ENCODE results near the gene KLHL29. TPM values are rescaled to one million over a fixed set of nuclear protein-coding genes. Genes with fewer than 3 reads are reported as not detected.

KLHL29 gene
- total and polyA plus RNA-seq, 2 experiments from 2014 or later, result 3.8 to 9.9 TPM

DNA sequence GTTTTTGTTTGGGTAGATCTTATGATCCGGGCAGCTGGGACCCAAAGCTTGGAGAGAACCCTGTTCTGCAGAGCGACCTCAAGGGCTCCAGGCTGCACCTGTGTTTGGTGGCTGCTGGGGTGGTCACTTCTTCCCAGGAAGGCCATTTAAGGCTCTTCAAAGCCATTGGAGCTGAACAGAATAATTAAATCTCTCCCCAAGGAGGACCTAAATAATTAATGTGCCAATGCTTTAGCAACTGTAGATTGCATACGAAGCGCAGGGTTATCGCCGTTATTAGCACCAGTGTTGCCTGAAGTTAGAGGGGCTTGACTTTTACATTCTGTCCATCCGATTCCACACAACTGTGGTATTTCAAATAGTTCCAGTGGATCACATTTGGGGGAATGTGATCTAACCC lies 290.5 kb downstream of the KLHL29 start:
- H3K27ac ChIP-seq, result no peak overlapping the region
- no peaks in the 10 kb centered on the region for H3K9me3 ChIP-seq (ENCODE audit: low read depth)
- DNase-seq (ENCODE audit: low spot score), result no peak
- H3K4me3 ChIP-seq, result no peak overlapping the region
- H3K79me2 ChIP-seq, result no peaks in the 10 kb centered on the region
- 98% methylated on average over 7 of the region's 7 CpGs for WGBS (ENCODE audit: low lambda C conversion rate, missing lambda C conversion rate)
- H2AFZ ChIP-seq, result no peak overlapping the region
- H3K27me3 ChIP-seq, result no peaks in the 10 kb centered on the region
- H3K4me1 ChIP-seq (ENCODE audit: insufficient read depth), result no peaks in the 10 kb centered on the region
- no peaks in the 10 kb centered on the region for H4K20me1 ChIP-seq (ENCODE audit: insufficient read depth, poor library complexity, severe bottlenecking)
- TF ChIP-seq EZH2 (IDR thresholded peaks at IDR 0.05; ENCODE audit: borderline replicate concordance) (no peak), EZH2phosphoT487 (IDR thresholded peaks at IDR 0.05; ENCODE audit: low read depth, severe bottlenecking, unreplicated experiment) (no peak)
- H3K36me3 ChIP-seq (replicated peaks; ENCODE audit: insufficient read depth, low read depth), result no peaks in the 10 kb centered on the region
- H3K9me2 ChIP-seq (replicated peaks; ENCODE audit: insufficient read depth), result no peaks in the 10 kb centered on the region
- no peak overlapping the region for H3K4me2 ChIP-seq

DNA sequence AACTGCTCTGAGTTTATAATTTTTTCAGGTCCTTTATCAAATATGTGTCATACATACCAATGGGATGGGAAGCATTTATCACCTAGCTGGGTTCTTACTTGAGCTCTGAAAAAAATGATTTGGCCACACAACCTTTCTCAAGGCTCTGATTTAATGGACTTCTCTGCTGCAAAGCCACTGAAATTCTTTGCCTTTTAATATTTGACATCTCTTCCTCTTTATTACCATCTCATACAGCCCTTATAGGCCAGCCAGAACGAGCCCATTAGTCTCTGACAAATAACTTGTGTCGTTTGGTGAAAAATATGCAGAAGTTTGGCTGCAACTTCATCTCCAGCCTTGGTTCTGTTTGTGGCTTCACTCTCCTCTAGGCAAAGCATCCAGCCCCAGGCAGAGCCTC lies 292.9 kb downstream of the KLHL29 start:
- Histone ChIP-seq H3K9me3 (ENCODE audit: low read depth) (no peaks in the 10 kb centered on the region), H3K4me2 (no peak overlapping the region), H3K4me3 (no peak overlapping the region), H3K4me1 (ENCODE audit: insufficient read depth) (no peaks in the 10 kb centered on the region), H3K9me2 (replicated peaks; ENCODE audit: insufficient read depth) (no peaks in the 10 kb centered on the region), H3K36me3 (replicated peaks; ENCODE audit: insufficient read depth, low read depth) (no peaks in the 10 kb centered on the region), H3K27me3 (no peaks in the 10 kb centered on the region), H2AFZ (no peak overlapping the region), H3K27ac (no peak overlapping the region), H3K79me2 (no peaks in the 10 kb centered on the region), H4K20me1 (ENCODE audit: insufficient read depth, poor library complexity, severe bottlenecking) (no peaks in the 10 kb centered on the region)
- no peak for DNase-seq (ENCODE audit: low spot score)
- TF ChIP-seq EZH2phosphoT487 (IDR thresholded peaks at IDR 0.05; ENCODE audit: low read depth, severe bottlenecking, unreplicated experiment) (no peak), CTCF (IDR thresholded peaks at IDR 0.05; ENCODE audit: poor library complexity) (no peak), EZH2 (IDR thresholded peaks at IDR 0.05; ENCODE audit: borderline replicate concordance) (no peak)
- 86% methylated on average over 2 of the region's 2 CpGs for WGBS (ENCODE audit: low lambda C conversion rate, missing lambda C conversion rate)

- no peak for TF ChIP-seq CTCF (IDR thresholded peaks at IDR 0.05; ENCODE audit: poor library complexity)
These were observed 294.1 kb downstream of the KLHL29 start for GRCh38 chr2:23679044-23679443.

DNA sequence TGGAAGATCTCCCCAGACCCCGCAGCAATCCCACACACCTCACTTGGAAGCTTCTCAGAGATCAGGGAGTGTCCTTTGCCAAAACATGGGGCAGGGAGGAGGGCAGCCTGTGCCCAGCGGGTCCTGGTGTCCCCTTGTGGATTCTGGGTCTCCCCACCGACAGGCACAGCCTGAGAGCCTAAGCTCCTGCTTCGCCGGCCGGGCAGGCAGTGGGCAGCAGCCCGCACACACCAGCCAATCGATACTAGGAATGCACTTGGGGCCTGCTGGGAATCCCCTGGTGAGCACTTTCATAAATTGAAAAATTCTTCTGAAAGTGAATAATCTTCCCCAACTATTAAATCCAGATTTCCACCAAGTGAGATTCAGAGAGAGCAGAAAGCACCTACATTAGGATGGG lies 296.0 kb downstream of the KLHL29 start:
- Histone ChIP-seq H3K4me1 (ENCODE audit: insufficient read depth) (no peaks in the 10 kb centered on the region), H4K20me1 (ENCODE audit: insufficient read depth, poor library complexity, severe bottlenecking) (no peaks in the 10 kb centered on the region), H3K9me3 (ENCODE audit: low read depth) (no peaks in the 10 kb centered on the region), H3K9me2 (replicated peaks; ENCODE audit: insufficient read depth) (no peaks in the 10 kb centered on the region), H3K27ac (no peak overlapping the region), H3K27me3 (no peaks in the 10 kb centered on the region), H3K4me3 (no peak overlapping the region), H3K4me2 (no peak overlapping the region), H3K79me2 (no peaks in the 10 kb centered on the region), H2AFZ (no peak overlapping the region), H3K36me3 (replicated peaks; ENCODE audit: insufficient read depth, low read depth) (no peaks in the 10 kb centered on the region)
- TF ChIP-seq CTCF (IDR thresholded peaks at IDR 0.05; ENCODE audit: poor library complexity) (no peak), EZH2 (IDR thresholded peaks at IDR 0.05; ENCODE audit: borderline replicate concordance) (no peak), EZH2phosphoT487 (IDR thresholded peaks at IDR 0.05; ENCODE audit: low read depth, severe bottlenecking, unreplicated experiment) (no peak)
- DNase-seq (ENCODE audit: low spot score), result no peak
- WGBS (ENCODE audit: low lambda C conversion rate, missing lambda C conversion rate), result 93% methylated on average over 8 of the region's 8 CpGs

More at GRCh38 chr2:23679044-23679443, 294.1 kb downstream of the KLHL29 start:
- DNase-seq (ENCODE audit: low spot score), result no peak
- Histone ChIP-seq H3K4me1 (ENCODE audit: insufficient read depth) (no peaks in the 10 kb centered on the region), H3K79me2 (no peaks in the 10 kb centered on the region), H3K9me3 (ENCODE audit: low read depth) (no peaks in the 10 kb centered on the region), H3K27me3 (no peaks in the 10 kb centered on the region), H3K9me2 (replicated peaks; ENCODE audit: insufficient read depth) (no peaks in the 10 kb centered on the region), H3K4me3 (no peak overlapping the region), H3K36me3 (replicated peaks; ENCODE audit: insufficient read depth, low read depth) (no peaks in the 10 kb centered on the region), H2AFZ (no peak overlapping the region), H4K20me1 (ENCODE audit: insufficient read depth, poor library complexity, severe bottlenecking) (no peaks in the 10 kb centered on the region), H3K4me2 (no peak overlapping the region), H3K27ac (no peak overlapping the region)
- 75% methylated on average over 1 of the region's 1 CpG for WGBS (ENCODE audit: low lambda C conversion rate, missing lambda C conversion rate)

All from hepatocyte (in vitro differentiated cells).